Sigmoid colon (tissue), 4 donors: ENCODE results near the gene CD28.

Experiments used
- EP300 ChIP-seq, 4 donors: sonication (generic); formaldehyde crosslinking; IDR thresholded peaks; one replicate each; pipeline ENCODE4 v1.6.1; 2017; ENCODE audit warnings: antibody characterized with exemption in 4 of 4
- POLR2AphosphoS5 ChIP-seq, 4 donors: sonication (generic); formaldehyde crosslinking; IDR thresholded peaks; one replicate each; pipeline ENCODE4 v1.6.1; 2017; ENCODE audit warnings: antibody characterized with exemption in 4 of 4
- TF ChIP-seq, protein P1 (sequence below), 4 experiments: fragments of 450-650 bp in 3 of 4; fragments of 200-600 bp in 1 of 4; IDR thresholded peaks; one replicate each; pipeline ENCODE4 v1.5.1; 2016 to 2019; ENCODE audit warnings: antibody characterized with exemption in 4 of 4, mild to moderate bottlenecking in 3 of 4, moderate library complexity in 2 of 4

DNA sequence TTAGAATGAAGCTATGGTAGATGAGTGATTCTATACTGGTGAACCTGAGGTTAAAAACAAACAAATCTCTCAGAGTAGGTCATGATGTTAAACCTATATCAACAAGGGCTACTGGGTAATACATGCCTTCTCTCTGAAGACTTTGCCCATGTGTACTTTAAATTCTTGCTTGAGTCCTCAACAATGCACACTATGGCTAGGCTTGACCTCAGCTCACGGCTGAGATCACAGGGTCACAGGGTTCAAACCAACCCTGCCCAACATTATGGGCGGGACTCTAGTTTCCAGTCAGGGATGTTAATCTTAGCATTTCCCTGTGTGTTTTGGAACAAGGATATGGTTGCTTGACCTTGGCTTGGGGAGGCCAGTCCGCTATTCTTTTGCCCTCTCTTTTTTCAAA lies 7.7 kb downstream of the CD28 start:
- no peak for TF ChIP-seq POLR2AphosphoS5 (IDR thresholded peaks at IDR 0.05)
- no peak for TF ChIP-seq EP300 (IDR thresholded peaks at IDR 0.05)
- TF ChIP-seq, protein P1, sequence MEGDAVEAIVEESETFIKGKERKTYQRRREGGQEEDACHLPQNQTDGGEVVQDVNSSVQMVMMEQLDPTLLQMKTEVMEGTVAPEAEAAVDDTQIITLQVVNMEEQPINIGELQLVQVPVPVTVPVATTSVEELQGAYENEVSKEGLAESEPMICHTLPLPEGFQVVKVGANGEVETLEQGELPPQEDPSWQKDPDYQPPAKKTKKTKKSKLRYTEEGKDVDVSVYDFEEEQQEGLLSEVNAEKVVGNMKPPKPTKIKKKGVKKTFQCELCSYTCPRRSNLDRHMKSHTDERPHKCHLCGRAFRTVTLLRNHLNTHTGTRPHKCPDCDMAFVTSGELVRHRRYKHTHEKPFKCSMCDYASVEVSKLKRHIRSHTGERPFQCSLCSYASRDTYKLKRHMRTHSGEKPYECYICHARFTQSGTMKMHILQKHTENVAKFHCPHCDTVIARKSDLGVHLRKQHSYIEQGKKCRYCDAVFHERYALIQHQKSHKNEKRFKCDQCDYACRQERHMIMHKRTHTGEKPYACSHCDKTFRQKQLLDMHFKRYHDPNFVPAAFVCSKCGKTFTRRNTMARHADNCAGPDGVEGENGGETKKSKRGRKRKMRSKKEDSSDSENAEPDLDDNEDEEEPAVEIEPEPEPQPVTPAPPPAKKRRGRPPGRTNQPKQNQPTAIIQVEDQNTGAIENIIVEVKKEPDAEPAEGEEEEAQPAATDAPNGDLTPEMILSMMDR (IDR thresholded peaks at IDR 0.05): no peak
